Stimulated activated CD4-positive, alpha-beta T cell treated with anti-CD3 and anti-CD28 coated beads, TNF-alpha, amount 100 ng/mL, for 4 hours (primary cell): ENCODE data around the gene INPP5A.

Experiments used
- DNase-seq, 3 experiments: peaks; one replicate each; pipeline ENCODE4 v3.0.0-alpha.2; 2020; ENCODE audit warnings: low read depth in 3 of 3

The INPP5A gene

GRCh38 chr10:132517951-132518521, 19.6 kb upstream of the INPP5A start:
- DNase-seq = no peak

- no peak for DNase-seq
Measured at GRCh38 chr10:132518572-132519381, 18.8 kb upstream of the INPP5A start.

- DNase-seq = no peak
Measured at GRCh38 chr10:132519382-132520176, 18.0 kb upstream of the INPP5A start.

GRCh38 chr10:132520177-132520811, 17.3 kb upstream of the INPP5A start:
- no peak for DNase-seq

- DNase-seq = no peak
Measured at GRCh38 chr10:132521041-132521465, 16.5 kb upstream of the INPP5A start.

- DNase-seq = no peak
Measured at GRCh38 chr10:132521466-132522102, 16.0 kb upstream of the INPP5A start.

- DNase-seq = no peak
Measured at GRCh38 chr10:132522521-132523411, 14.8 kb upstream of the INPP5A start.

- no peak for DNase-seq
Measured at GRCh38 chr10:132523561-132524442, 13.8 kb upstream of the INPP5A start.

- DNase-seq = no peak
Measured at GRCh38 chr10:132524443-132525285, 12.9 kb upstream of the INPP5A start.

- DNase-seq = no peak
Measured at GRCh38 chr10:132526676-132527075, 10.9 kb upstream of the INPP5A start.

GRCh38 chr10:132527339-132528063, 10.1 kb upstream of the INPP5A start:
- DNase-seq = no peak

- no peak for DNase-seq
Measured at GRCh38 chr10:132528064-132528691, 9.4 kb upstream of the INPP5A start.

GRCh38 chr10:132532179-132532578, 5.4 kb upstream of the INPP5A start:
- no peak for DNase-seq

GRCh38 chr10:132532749-132533560, 4.6 kb upstream of the INPP5A start:
- no peak for DNase-seq

GRCh38 chr10:132533571-132534260, 3.9 kb upstream of the INPP5A start:
- no peak for DNase-seq
